ENCODE results near the gene ZNF546.
"Not testable (repeated sequence)": the region's sequence is repeated elsewhere in the genome, so short reads cannot be mapped to it uniquely, and the experiment has no call there.

The ZNF546 gene

DNA sequence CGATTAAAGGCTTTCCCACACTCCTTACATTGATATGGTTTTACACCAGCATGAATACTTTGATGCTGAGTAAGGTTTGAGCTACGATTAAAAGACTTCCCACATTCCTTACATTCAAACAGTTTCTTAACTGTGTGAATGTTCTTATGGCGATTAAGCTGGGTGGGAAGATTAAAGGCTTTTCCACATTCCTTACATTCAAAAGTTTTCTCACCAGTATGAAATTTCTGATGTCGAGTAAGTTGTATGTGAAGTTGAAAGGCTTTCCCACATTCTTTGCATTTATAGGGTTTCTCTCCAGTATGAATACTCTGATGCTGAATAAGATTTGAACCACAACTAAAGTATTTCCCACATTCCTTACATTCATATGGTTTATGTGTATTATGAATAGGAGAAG lies 39.1 kb downstream of the ZNF546 start:
- CTCF ChIA-PET = no interaction called here

DNA sequence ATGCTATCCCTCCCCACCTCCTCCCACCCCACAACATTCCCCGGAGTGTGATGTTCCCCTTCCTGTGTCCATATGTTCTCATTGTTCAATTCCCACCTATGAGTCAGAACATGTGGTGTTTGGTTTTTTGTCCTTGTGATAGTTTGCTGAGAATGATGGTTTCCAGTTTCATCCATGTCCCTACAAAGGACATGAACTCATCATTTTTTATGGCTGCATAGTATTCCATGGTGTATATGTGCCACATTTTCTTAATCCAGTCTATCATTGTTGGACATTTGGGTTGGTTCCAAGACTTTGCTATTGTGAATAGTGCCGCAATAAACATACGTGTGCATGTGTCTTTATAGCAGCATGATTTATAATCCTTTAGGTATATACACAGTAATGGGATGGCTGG lies 41.2 kb downstream of the ZNF546 start:
- POLR2A ChIA-PET; CTCF ChIA-PET; DNase-seq (ENCODE audit: extremely low spot score): not testable (repeated sequence)

More for the DNA sequence above, 39.1 kb downstream of the ZNF546 start:
- POLR2A ChIA-PET = no interaction called here
- TF ChIP-seq, protein P1, sequence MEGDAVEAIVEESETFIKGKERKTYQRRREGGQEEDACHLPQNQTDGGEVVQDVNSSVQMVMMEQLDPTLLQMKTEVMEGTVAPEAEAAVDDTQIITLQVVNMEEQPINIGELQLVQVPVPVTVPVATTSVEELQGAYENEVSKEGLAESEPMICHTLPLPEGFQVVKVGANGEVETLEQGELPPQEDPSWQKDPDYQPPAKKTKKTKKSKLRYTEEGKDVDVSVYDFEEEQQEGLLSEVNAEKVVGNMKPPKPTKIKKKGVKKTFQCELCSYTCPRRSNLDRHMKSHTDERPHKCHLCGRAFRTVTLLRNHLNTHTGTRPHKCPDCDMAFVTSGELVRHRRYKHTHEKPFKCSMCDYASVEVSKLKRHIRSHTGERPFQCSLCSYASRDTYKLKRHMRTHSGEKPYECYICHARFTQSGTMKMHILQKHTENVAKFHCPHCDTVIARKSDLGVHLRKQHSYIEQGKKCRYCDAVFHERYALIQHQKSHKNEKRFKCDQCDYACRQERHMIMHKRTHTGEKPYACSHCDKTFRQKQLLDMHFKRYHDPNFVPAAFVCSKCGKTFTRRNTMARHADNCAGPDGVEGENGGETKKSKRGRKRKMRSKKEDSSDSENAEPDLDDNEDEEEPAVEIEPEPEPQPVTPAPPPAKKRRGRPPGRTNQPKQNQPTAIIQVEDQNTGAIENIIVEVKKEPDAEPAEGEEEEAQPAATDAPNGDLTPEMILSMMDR (IDR thresholded peaks at IDR 0.05; ENCODE audit: control extremely low read depth, extremely low read depth, low read depth, missing control alignments) = no peak
- no peak for DNase-seq (ENCODE audit: extremely low spot score)

DNA sequence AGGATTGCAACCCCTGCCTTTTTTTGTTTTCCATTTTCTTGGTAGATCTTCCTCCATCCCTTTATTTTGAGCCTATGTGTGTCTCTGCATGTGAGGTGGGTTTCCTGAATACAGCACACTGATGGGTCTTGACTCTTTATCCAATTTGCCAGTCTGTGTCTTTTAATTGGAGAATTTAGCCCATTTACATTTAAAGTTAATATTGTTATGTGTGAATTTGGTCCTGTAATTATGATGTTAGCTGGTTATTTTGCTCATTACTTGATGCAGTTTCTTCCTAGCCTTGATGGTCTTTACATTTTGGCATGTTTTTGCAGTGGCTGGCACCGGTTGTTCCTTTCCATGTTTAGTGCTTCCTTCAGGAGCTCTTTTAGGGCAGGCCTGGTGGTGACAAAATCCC lies 44.9 kb downstream of the ZNF546 start:
- POLR2A ChIA-PET, CTCF ChIA-PET: not testable (repeated sequence)

DNA sequence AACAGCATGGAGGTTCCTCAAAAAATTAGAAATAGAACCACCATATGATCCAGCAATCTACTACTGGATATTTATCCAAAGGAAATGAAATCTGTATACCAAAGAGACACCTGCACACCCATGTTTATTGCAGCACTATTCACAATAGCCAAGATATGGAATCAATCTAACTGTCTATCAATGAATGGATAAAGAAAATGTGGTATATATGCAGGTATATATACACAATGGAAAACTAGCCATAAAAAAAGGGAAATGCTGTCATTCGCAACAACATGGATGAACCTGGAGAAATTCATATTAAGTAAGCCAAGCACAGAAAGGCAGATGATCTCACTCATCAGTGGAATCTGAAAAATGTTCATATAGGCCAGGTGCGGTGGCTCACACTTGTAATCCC lies 56.6 kb downstream of the ZNF546 start:
- no peak for DNase-seq (ENCODE audit: extremely low spot score)
- TF ChIP-seq, protein P1 (IDR thresholded peaks at IDR 0.05; ENCODE audit: control extremely low read depth, extremely low read depth, low read depth, missing control alignments) = no peak
- ChIA-PET POLR2A (no interaction called here), CTCF (no interaction called here)

More for the DNA sequence above, 44.9 kb downstream of the ZNF546 start:
- not testable (repeated sequence) for DNase-seq (ENCODE audit: extremely low spot score)

DNA sequence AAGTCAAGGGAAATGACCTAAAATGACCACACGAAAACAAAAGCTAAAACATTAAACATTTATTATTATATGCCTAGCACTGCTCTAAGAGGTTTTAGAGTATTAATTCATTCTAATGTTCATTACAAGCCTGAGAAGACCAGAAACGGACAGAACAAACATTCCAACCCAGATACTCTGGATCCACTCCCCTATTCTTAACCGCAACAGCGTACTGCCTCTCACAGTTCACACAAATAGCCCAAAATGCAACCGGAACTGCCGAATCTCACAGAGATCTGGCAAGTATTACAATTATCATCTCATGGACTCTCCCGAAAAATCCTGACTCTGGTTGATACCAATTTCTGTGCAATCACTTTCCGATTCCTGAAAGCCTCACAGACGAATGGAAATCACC lies 57.8 kb downstream of the ZNF546 start:
- no peak for DNase-seq (ENCODE audit: extremely low spot score)
- ChIA-PET POLR2A (no interaction called here), CTCF (no interaction called here)
- TF ChIP-seq, protein P1 (IDR thresholded peaks at IDR 0.05; ENCODE audit: control extremely low read depth, extremely low read depth, low read depth, missing control alignments) = no peak

DNA sequence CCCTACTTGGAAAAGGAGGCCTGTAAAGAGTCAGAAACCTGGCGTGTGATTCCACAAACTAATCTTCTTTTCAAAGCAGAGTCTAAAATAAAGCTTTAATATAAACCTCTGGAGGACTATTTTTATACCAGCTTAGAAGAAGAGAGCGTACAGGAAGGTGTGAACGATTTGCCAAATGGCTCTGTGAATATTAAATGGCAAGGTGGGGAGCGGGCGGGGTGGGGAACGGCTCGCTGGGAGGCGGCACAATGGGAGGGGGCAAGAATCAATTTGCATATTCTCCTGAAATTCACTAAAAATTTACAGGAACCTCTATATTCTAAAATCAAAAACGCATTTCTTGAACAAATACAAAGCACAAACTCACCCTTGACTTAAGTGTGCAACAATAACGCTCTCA lies 58.2 kb downstream of the ZNF546 start:
- CTCF ChIA-PET = interaction anchor here (1.1 kb wide), 1 partner anchor 21 kb away, joined by 3 read pairs; no protein-coding TSS in a partner anchor
- POLR2A ChIA-PET = interaction anchor here (0.9 kb wide), 1 partner anchor 35 kb away, joined by 3 read pairs; no protein-coding TSS in a partner anchor
- TF ChIP-seq, protein P1 (IDR thresholded peaks at IDR 0.05; ENCODE audit: control extremely low read depth, extremely low read depth, low read depth, missing control alignments) = no peak
- no peak for DNase-seq (ENCODE audit: extremely low spot score)

DNA sequence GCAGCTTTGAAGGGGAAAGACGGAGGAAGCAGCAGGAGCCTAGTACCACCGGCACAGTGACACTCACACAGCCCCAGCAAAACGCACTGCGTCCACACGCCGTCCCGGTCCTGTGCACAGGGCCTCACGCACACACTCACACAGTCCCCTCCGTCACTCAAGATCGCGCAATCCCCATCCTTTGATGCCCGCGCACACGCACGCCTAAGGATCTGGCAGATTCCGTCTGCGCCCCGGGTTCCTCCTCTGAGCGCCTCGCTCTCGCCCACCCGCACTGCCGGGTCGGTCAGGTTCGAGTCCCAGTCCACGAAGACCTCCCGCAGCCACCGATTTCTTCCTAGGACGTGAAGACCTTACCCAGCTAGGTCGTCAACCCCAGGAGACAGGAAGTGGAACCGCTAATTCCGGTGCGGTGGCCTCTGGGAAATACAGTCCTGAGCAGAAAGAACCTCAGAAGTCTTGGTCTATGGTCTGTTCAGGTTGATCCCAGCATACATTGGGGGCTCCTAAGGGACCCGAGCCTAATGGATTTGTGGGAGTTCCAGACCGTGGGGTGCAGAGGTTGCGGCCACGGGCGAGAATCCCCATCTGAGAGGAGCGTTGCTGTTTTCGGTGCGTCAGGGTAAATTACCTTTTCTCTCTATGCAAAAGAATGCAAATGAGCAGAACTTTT lies 59.1 kb downstream of the ZNF546 start, which contains the start of gene ZNF780B:
Gene ZNF780B (minus strand): TSS at position 400 of the 673 bp plus-strand sequence. CDS start 5,899 bp downstream, outside the sequence.
- TF ChIP-seq, protein P1 (IDR thresholded peaks at IDR 0.05; ENCODE audit: control extremely low read depth, extremely low read depth, low read depth, missing control alignments) = no peak
- CTCF ChIA-PET = interaction anchor here (1.1 to 1.3 kb wide), 2 partner anchors 22 to 85 kb away, joined by 3 read pairs; partner anchors contain the start of gene PSMC4
- DNase-seq (ENCODE audit: extremely low spot score) = peak; percentile 81
- POLR2A ChIA-PET = interaction anchor here (0.9 kb wide), 1 partner anchor 34 kb away, joined by 3 read pairs; no protein-coding TSS in a partner anchor
